Fibroblast of mammary gland (primary cell): ENCODE measurements around the gene RELL2.

ENCODE experiments used
- DNase-seq: peaks from one replicate; pipeline ENCODE4 v3.0.0-alpha.2; 2010; ENCODE audit warnings: low read depth
- H3K4me3 ChIP-seq: 2 replicates; pipeline ENCODE4 v1.5.1; 2011; ENCODE audit warnings: low read depth, mild to moderate bottlenecking, low read length, moderate library complexity; ENCODE audit not compliant: control insufficient read depth
- CTCF ChIP-seq: conservative IDR thresholded peaks from 2 replicates; pipeline ENCODE4 v1.5.1; 2011; ENCODE audit warnings: low read depth, low read length, inconsistent platforms; ENCODE audit not compliant: control insufficient read depth, insufficient read depth

RELL2 gene

GRCh38 chr5:141672841-141673813, 36.3 kb downstream of the RELL2 start:
- DNase-seq = no peak
- H3K4me3 ChIP-seq = no peak overlapping the region
- TF ChIP-seq CTCF = no peak

GRCh38 chr5:141674747-141675146, 38.0 kb downstream of the RELL2 start:
- H3K4me3 ChIP-seq = no peak overlapping the region
- DNase-seq = no peak
- no peak for TF ChIP-seq CTCF

- H3K4me3 ChIP-seq = no peak overlapping the region
- no peak for DNase-seq
- no peak for TF ChIP-seq CTCF
Measured at GRCh38 chr5:141675672-141676071, 38.9 kb downstream of the RELL2 start.

GRCh38 chr5:141677415-141677814, 40.6 kb downstream of the RELL2 start:
- DNase-seq = no peak
- TF ChIP-seq CTCF = no peak
- H3K4me3 ChIP-seq = no peak overlapping the region

GRCh38 chr5:141680178-141680577, 43.4 kb downstream of the RELL2 start:
- DNase-seq = no peak
- no peak for TF ChIP-seq CTCF
- no peak overlapping the region for H3K4me3 ChIP-seq

- H3K4me3 ChIP-seq = no peak overlapping the region
- no peak for TF ChIP-seq CTCF
- DNase-seq = no peak
Measured at GRCh38 chr5:141680751-141681201, 44.0 kb downstream of the RELL2 start.
